GM10847 (cell line): Measurements from ENCODE around the gene KRTAP5-9.

Source experiments
- POLR2A ChIP-seq: IDR thresholded peaks from 2 replicates; pipeline ENCODE4 v1.6.1; 2011; ENCODE audit not compliant: insufficient read length; ENCODE audit errors: extremely low read depth

Gene KRTAP5-9

DNA sequence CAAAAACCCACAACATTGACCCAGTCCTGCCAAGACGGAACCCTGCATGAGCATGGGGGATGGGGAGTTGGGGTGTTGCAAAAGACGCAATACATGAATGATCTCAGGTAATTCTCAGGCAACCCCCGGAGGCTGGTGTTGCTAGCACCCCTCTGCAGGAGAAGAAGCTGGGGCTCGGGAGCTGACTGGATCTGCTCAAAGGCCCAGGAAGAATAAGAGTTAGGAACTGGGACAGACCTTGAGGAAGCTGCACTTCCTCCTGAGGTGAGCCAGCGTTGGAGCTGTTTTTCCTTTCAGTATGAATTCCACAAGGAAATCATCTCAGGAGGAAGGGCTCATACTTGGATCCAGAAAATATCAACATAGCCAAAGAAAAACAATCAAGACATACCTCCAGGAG is at the start of gene KRTAP5-9:
Gene KRTAP5-9 (plus strand): TSS at position 301 of the 400 bp plus-strand sequence. CDS start 238 bp downstream, outside the sequence.
- TF ChIP-seq POLR2A, result no peak

DNA sequence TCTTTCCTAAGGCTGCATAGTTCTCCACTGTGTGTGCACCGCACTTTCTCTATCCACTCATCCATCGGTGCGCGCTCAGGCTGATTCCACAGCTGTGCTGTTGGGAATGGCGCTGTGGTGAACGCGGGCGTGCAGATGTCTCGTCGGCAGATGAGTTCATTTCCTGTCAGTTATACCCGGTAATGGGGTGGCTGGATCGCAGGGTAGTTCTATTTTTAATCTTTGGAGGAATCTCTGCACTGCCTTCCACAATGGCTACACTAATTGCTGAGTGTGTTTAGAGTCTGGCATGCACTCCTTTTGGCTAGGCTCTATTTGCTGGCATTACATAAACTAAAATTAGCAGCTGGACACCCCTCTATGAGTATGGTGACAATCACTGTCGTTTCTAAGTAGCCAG is 49.1 kb upstream of the KRTAP5-9 start:
- no peak for TF ChIP-seq POLR2A

DNA sequence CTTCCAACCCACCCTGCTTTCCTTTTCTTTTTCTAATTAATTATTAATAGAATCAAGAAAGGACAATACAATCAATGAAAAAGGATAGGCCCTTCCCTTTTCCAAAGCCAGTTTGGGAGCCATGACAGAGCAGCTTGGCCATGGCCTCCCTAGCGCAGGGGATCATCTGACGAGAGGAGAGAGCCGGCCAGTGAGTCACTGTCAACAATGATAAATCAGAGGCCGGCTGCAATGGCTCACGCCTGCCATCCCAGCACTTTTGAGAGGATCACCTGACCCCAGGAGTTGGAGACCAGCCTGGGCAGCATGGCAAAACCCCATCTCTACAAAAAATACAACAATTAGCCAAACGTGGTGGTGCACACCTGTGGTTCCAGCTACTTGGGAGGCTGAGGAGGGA is 48.7 kb upstream of the KRTAP5-9 start:
- TF ChIP-seq POLR2A, result no peak

- no peak for TF ChIP-seq POLR2A
These were observed 47.6 kb upstream of the KRTAP5-9 start for GRCh38 chr11:71500601-71501021.

GRCh38 chr11:71501071-71501985 is 46.9 kb upstream of the KRTAP5-9 start:
- TF ChIP-seq POLR2A, result no peak

GRCh38 chr11:71502026-71502425 is 46.2 kb upstream of the KRTAP5-9 start:
- no peak for TF ChIP-seq POLR2A

DNA sequence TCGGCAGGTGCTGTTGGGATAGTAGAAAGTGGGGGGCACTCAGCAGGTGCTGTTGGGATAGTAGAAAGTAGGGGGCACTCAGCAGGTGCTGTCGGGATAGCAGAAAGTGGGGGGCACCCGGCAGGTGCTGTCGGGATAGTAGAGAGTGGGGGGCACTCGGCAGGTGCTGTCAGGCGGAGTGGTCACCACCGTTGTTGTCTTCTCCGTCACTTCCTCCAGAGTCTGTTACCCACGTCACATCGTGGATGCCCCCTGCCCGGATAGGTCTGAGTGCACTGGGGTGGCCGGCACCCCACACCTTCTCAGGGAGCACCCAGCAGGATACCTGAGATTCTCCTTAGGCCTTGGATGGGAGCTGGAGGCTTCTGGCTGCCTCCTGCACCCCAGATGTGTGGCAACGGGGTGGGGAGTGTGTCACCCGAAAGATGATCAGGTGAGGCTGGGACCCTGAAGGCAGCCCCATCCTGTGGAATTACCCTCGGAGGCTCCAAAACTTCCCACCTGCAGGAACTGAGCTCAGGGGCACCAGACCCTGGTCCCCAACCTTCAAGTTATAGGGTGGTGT is 45.3 kb upstream of the KRTAP5-9 start:
- no peak for TF ChIP-seq POLR2A

DNA sequence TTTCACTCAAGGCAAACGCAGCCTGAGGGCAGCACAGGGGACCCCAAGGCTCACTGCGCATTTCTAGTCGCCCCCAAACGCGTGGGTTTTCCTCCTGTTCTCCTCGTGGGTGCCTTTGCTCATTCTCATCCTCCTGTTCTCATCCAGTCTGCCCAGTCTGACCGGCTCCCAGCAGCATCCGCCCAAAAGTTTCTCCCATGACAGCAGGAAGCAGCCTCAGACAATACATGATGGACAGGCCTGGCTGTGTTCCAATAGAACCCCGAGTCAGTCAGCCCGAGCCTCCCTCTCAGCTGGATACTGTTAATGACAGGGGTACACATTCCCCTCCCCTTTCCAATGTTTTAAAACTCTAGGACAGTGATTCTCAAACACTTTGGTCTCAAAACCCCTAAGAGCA is 43.7 kb upstream of the KRTAP5-9 start:
- TF ChIP-seq POLR2A, result no peak

GRCh38 chr11:71505001-71505400 is 43.2 kb upstream of the KRTAP5-9 start:
- no peak for TF ChIP-seq POLR2A

GRCh38 chr11:71505781-71506180 is 42.4 kb upstream of the KRTAP5-9 start:
- TF ChIP-seq POLR2A, result no peak

DNA sequence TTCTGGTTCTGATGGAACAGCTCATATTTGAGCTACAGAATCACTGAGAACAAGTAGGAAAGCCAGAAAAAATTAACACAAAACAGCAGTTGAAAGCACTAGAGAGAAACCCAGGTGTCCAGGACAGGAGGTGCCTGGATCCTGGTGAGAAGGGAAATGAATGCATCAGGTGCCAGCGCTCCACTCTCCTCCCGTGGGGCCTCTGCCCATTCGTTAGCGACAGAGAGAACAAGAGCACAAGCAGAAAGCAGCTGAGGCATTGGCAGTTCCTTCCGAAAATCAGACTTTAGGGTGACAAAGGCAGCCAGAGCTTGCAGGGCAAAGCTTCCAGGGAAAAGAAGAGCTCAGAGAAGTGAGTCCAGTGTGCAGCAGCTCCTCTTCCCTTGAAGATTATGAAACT is 41.1 kb upstream of the KRTAP5-9 start:
- no peak for TF ChIP-seq POLR2A

GRCh38 chr11:71518506-71519471 is 29.4 kb upstream of the KRTAP5-9 start:
- no peak for TF ChIP-seq POLR2A

DNA sequence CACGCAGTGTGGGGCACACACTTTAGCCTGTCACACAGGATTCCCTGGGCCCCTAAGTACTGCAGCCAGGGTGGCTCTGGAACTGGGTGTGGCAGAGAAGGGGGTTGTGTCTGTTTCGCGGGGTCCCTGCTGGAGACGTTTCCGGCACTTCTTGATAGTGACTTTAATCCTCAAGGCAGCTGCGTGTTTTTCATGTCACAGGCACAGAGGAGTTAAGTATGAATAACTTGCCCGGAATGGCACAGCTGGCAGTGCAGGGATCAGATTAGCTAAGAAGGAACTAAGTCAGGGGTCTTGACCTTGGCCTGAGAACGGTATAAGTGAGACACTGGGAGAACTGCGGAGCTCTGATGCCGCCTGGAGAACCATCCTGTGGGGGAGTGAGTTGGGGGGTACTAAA is 28.7 kb upstream of the KRTAP5-9 start:
- no peak for TF ChIP-seq POLR2A

GRCh38 chr11:71525188-71525937 is 22.9 kb upstream of the KRTAP5-9 start:
- TF ChIP-seq POLR2A, result no peak
